GM13976 (cell line): ENCODE results near the gene LATS2.
"Not testable (repeated sequence)": the region's sequence is repeated elsewhere in the genome, so short reads cannot be mapped to it uniquely, and the experiment has no call there.

Experiments used
- DNase-seq: peaks from one replicate; pipeline ENCODE4 v3.0.0; 2012; ENCODE audit warnings: low spot score
- in situ Hi-C: fragments of 300-500 bp; cut with MboI; formaldehyde crosslinking; loops from one replicate; pipeline ENCODE4 v1.12.0; 2022; ENCODE audit warnings: low sequenced_read_pairs, mixed read lengths, inconsistent platforms; ENCODE audit not compliant: unreplicated experiment
- TF ChIP-seq, protein P1 (sequence below): IDR thresholded peaks from 2 replicates; pipeline ENCODE4 v1.5.1; 2012; ENCODE audit warnings: borderline replicate concordance, mild to moderate bottlenecking; ENCODE audit not compliant: insufficient read depth; ENCODE audit errors: extremely low read depth, missing control alignments, control extremely low read depth

LATS2 gene

DNA sequence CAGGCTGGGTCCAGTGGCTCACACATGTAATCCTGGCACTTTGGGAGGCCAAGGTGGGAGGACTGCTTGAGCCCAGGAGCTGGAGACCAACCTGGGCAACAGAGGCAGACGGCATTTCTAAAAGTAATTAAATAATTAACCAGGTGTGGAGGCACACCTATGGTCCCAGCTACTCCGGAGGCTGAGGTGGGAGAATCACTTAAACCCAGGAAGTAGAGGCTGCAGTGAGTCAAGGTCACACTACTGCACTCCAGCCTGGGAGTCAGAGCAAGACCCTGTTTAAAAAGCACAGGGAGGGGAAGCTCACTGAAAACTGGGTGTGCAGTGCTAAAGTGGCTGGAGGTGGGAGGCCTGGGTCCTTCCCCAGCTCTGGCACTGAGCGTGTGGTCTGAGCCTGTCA lies 9.7 kb downstream of the LATS2 start:
- no peak for DNase-seq
- TF ChIP-seq, protein P1, sequence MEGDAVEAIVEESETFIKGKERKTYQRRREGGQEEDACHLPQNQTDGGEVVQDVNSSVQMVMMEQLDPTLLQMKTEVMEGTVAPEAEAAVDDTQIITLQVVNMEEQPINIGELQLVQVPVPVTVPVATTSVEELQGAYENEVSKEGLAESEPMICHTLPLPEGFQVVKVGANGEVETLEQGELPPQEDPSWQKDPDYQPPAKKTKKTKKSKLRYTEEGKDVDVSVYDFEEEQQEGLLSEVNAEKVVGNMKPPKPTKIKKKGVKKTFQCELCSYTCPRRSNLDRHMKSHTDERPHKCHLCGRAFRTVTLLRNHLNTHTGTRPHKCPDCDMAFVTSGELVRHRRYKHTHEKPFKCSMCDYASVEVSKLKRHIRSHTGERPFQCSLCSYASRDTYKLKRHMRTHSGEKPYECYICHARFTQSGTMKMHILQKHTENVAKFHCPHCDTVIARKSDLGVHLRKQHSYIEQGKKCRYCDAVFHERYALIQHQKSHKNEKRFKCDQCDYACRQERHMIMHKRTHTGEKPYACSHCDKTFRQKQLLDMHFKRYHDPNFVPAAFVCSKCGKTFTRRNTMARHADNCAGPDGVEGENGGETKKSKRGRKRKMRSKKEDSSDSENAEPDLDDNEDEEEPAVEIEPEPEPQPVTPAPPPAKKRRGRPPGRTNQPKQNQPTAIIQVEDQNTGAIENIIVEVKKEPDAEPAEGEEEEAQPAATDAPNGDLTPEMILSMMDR = no peak
- in situ Hi-C loops = no loop called here

DNA sequence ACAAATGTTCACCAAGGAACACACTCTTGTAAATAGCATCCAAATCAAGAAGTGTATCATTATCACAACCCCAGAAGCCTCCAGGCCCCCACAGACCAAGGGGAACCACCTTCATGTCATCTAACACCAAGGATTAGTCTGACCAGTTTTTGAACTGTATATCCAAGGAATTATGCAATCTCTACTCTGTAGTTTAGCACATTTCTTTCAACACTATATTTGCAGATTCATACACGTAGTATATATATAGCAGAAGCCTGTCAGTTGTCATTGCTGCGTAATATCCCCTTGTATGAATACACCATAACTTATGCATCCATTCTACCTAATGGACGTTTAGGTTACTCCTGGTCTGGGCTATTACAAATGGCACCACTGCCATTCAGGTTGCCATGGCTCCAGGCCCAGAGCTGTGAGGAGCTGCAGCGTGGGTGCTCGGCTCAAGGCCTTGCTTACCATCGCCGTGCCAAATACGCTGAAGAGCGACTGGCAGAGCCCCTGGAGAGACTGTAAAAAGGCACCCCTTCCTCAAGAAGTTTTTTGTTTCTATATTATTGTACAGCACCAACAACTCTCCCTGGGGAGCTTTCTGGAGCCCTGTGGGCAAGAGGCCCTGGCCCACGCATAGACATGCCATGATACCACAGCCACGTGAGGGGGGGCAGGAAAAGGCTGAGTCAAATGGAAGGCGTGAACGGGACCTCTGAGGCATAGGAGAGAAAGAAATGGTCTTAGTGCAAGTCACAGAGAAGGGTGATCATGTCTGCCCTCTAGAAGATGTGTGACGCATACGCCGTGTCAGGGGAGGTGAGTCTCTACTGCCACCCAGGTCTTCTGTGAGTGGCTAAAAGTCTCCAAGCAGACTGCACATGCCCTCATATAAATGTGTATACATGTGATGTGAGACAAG lies 10.8 kb downstream of the LATS2 start:
- DNase-seq = no peak
- in situ Hi-C loops = no loop called here
- TF ChIP-seq, protein P1 = no peak

DNA sequence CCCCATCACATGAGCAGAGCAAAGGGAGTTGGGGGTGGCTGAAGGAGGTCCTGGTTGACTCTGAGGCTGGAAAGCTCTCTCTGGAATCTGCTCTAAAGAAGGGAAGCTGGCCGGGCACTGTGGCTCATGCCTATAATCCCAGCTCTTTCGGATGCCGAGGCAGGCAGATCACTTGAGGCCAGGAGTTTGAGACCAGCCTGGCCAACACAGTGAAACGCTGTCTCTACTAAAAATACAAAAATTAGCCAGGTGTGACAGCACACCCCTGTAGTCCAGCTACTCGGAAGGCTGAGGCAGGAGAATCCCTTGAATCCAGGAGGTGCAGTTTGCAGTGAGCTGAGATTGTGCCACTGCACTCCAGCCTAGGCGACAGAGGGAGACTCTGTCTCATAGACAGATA lies 11.7 kb downstream of the LATS2 start:
- in situ Hi-C loops, DNase-seq: not testable (repeated sequence)

DNA sequence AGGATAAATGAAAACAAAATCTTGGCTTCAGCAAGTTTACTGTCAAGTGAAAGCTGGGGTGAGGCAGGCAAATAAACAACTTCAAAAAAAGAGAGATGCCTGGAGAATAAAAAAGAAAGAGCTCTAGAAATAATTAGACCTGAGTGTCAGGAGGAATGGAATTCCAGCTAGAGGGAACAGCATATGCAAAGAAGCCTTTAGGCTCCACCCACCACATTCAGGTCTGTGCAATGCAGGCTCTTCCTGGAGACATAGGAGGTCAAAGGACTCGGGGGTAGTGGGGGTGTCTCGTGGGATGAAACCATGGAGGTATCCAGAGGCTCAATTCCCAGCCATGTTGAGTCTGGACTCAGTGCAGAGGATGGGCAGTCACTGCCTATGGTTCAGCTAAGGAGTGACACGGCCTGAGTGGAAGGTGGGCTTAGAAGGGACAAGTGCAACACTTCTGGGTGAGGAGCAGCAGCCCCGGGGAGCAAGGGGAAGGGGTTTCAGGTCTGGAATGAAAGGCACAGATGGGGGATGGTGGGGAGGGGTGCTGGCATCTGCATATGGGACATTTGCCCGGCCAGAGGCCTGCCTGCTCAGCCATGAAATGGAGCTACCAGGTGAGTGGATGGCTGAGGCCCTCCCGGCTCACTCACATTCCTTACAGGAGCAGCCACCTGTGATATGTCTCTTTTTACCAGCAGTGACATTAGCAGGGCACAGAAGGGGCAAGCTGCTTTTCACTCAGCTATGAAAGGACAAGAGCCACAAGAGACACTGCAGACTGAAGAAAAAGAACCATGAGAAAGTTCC lies 12.3 kb downstream of the LATS2 start:
- DNase-seq = no peak
- TF ChIP-seq, protein P1 = no peak
- in situ Hi-C loops = no loop called here

DNA sequence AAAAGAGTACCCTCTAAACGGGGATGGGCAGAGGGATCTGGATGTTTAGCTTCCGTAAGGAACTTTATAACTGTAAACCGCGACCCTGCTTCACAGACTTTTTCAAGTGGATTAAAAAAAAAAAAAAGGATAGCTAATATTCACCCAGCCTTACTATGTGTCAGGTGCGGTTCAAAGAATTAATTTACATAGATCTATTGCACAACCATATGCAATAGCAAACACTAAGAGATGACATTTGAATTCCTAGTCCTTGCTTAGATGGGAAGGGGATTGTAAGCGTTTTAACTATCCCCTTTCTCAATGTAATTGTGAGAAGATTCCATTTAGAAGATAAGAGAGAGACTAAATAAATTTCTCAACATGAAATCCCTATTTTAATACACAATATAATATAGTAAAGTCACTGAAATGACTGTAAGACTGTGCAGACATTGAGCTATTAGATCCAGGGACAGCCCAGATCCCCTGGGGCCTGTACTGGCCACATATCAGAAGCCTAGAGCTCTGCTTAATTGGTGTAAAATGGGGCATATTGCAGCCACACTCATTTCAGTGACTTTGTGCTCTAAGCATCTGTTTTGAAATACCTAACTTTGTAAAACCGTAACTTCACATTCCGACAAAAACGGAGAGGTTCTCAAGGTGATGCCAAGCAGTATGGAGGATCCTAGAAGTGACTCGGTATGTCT lies 13.6 kb downstream of the LATS2 start:
- TF ChIP-seq, protein P1 = no peak
- DNase-seq = no peak
- in situ Hi-C loops = no loop called here

DNA sequence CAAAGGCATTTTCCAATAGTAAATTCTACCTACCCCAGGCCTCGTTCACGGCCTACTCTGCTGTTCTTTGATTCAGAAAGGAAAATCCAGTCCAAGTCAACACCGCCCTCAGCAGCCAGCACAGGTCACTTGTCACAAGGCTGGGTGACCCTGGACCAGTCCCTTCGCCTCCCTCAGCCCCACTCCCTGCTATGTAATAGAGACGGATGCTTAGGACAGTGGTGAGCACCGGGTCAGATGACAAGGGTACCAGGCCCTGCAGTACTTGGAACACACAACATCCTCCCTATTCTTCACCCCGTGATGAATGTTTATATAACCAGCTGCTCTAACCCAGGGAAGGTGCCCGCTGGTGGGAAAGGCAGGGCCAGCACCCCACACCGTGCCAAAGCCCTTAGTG lies 14.3 kb downstream of the LATS2 start:
- DNase-seq = no peak
- in situ Hi-C loops = no loop called here
- TF ChIP-seq, protein P1 = no peak
